NCI-H1694 (cell line): ENCODE data around the gene GNG11.
"Not testable (repeated sequence)": the region's sequence is repeated elsewhere in the genome, so short reads cannot be mapped to it uniquely, and the experiment has no call there.

Experiments used
- DNase-seq: peaks from one replicate; lab custom pipeline; 2025; lab: John Stamatoyannopoulos, UW

Gene GNG11

DNA sequence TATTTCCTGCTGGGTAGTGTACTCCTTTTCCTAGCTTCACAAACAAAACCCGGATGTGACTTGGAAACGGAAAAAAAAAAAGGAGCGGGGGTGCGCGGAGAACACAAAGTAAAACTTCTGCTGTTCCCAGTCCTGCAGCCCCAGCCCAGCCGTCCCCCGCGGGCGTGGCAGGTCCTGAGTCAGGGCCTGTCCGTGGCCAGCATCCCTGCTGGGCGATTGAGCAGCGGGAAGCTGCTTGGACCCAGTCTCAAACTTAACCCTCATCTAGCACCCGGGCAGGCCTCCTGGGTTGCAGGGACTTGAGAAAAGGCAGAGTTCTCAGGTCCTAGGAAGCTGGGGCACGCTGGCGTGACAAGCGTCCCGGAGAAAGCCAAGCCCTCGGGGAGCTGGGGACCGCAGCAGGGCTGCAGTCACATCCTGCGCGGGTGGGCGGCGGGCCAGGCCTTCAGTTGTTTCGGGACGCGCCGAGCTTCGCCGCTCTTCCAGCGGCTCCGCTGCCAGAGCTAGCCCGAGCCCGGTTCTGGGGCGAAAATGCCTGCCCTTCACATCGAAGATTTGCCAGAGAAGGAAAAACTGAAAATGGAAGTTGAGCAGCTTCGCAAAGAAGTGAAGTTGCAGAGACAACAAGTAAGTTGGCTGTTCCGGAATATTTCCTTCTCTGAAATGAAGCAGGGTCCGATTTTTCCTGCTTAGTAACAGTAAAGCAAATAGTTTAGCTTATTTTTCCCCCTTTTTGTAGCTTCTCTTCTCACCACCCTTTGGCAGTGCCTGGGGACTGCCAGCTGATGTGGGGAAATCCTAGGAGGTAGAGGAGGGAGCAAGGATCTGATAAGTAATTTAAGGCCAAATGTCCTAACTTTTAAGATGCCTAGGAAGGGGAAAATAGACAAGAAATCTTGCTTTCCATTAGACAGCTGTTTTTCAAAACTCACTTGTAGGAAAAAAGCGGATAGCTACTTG lies at the start of gene GNG11:
TSS of gene GNG11 (plus strand) at position 129 of the 960 bp plus-strand sequence. CDS start at position 532, 403 bp downstream.
- no peak for DNase-seq

GRCh38 chr7:93873998-93874574 lies 47.4 kb upstream of the GNG11 start:
- DNase-seq, result no peak

DNA sequence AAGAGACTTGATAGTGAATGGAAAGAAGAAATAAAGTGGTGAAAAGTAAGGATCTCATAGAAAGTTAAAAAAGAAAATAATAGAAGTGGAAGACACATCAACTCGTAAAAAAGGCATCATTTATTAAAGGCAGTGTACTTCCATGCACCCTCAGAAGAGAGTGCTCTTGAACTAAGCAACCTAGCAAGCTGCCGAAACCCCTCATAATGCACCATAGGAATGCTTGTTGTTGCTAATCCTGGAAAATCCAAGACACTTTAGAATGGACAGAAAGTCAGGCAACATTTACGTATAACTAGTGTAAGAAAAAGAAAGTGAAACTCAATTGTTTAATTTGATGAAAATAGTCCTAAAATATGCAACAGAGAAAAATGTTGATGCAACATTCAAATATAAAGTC lies 43.8 kb upstream of the GNG11 start:
- DNase-seq, result no peak

GRCh38 chr7:93879356-93879755 lies 42.2 kb upstream of the GNG11 start:
- DNase-seq, result no peak

GRCh38 chr7:93882468-93882867 lies 39.1 kb upstream of the GNG11 start:
- DNase-seq, result no peak

DNA sequence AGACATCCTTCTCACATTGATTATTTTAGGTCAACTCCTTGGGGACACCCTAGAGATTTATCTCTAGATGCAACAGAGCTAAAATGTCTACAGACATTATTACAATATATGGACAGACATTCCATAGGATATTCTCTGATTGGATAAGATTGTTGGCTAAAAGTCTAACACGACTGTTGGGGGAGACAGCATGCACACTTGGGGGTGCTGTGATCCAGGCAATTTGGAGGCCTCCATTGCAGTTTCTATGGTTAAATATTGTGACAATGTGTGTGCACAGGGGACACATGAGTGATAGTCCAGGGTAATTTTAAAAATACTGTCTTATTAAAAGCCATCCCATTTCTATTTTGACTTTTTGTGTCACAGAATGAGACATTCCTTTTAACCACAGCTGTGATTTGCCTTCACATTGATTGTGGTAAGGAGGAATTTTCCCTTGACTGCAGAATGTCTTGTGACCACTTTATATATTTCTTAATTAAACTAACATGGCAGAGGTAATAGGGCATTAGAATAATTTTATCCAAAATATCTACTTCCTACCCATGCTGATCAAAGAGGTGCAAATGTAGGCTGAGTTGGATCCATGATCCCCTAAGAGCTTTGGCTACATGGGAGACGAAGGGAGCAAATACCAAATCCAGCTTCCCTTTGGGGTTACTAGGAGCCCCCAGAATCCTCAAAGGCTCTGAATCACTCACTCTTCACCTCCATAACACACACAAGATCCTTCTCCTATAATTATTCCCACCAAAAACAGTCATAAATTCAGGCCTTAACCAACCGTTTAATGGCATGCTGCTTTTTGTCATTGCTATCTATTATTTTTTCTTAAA lies 38.2 kb upstream of the GNG11 start:
- no peak for DNase-seq

DNA sequence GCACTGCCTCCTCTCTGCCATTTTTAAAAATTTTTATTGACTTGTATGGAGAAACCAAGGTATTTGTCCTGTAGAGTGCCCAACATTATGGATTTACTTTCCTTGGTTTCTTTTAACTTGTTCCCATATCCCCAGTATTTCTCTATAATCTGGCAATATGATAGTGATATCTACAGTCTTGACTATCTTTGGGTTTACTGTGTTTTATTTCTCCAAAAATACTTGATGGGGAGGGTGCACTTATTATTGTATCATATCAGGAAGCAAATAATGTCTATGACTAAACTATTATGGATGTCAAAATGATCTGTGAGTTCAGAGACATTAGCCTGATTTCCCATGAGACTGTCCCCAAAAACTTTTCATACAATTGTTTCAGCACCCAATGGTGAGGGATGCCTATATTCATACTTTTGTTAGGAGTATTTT lies 37.6 kb upstream of the GNG11 start:
- no peak for DNase-seq

DNA sequence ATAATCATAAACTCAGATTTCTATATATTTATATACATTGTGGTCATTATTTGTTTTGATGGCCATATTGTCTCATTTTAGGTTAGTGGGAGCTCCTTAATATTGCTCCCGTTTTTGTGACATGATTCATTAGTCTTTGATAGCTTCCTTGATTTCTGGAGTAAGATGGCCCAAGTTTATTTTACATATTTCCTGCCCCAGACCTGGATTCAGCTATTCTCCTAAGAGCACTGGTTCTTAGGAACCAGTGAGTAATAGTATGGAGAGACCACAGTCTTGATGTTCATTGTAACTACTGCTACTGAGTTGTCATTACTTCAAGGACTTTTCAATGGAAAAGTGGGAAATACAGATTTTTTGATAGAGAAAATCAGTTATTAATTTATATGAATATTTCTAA lies 37.0 kb upstream of the GNG11 start:
- DNase-seq, result no peak

- no peak for DNase-seq
Observed at GRCh38 chr7:93889261-93889660, 32.3 kb upstream of the GNG11 start.

- DNase-seq, result no peak
Observed at GRCh38 chr7:93890041-93890463, 31.5 kb upstream of the GNG11 start.

GRCh38 chr7:93890464-93891068 lies 31.0 kb upstream of the GNG11 start, which contains the start of gene TFPI2:
TFPI2 (minus strand) TSS chr7:93890753; CDS start chr7:93890678, 75 bp downstream.
- no peak for DNase-seq

DNA sequence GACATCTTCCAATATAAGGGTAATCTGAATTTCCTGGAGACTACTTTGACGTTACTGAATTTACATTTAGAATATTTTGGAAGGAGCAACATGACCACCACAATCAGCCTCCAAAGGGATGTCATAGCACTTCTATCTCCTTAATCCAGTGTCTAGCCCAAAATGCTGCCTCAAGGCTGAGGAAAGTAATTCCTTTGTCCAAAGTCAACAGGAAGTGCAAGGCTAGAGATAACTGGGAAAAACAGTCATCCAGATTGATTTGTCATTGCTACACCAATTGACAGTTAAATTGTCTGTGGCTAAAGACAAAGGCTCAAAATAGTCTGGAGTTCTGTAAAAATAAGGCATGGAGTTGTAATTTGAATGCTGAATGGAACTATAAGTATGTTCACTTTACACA lies 27.1 kb upstream of the GNG11 start:
- no peak for DNase-seq

DNA sequence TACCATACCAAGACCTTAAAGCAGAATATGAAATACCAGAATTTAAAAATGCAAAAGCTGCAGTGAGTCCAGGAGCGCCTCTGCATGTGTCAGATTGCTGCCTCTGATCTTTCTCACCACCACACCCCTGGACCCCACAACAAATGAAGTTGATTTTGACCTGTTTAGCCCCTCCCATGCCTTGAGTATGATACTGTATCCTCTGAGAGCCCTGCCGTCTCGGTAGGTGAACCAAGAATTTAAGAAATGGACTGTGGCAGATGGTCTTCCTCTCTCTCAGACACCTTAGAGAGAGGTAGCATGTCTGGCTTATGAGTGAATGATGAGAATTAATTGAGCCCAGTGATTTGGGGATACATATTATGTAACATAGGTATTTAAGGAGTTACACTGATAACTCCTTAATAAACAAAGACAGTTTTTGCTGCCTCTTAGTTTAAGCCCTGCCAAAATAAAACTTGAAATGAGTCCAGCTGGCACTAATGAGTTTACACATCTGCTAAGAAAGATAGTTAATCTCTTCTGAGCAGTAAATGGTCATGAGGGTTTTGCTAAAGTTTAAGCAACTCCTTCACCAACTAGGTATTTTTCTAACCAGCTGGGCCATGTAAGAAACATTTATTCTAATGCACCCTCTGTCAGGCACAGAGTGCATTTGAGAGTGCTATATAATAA lies 26.4 kb upstream of the GNG11 start:
- DNase-seq, result no peak

DNA sequence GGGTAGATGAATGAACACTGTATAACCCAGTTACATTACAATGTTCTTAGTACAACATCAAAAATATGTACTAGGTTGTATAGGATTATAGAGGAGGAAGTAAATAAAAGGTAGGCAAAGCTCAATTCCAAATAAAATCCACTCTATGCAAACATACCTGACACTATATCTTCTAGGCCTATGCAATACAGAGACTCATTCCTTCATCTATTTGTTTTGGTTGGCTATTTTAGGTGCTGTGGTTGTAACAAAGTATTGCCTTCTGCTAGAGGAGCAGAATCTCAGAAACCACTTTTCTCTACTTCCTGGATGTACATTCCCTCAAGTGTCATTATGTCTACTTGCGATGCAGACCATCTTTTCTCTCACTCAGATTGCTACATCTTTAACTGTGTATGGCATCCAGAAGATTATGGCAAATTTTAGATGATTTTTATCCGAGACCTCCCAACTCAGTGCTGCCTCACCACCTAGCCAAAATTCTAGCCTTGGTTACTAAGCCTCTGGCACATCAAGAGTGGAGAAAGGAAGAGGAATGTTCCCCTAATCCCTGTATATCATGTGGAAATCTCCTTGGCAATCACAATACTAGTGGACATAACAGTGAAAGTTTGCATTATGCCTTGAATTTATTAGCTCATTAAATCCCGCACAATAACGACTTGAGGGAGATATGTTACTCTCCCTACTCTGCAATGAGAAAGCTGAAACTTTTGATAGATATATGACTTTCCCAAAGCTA lies 25.5 kb upstream of the GNG11 start:
- no peak for DNase-seq

DNA sequence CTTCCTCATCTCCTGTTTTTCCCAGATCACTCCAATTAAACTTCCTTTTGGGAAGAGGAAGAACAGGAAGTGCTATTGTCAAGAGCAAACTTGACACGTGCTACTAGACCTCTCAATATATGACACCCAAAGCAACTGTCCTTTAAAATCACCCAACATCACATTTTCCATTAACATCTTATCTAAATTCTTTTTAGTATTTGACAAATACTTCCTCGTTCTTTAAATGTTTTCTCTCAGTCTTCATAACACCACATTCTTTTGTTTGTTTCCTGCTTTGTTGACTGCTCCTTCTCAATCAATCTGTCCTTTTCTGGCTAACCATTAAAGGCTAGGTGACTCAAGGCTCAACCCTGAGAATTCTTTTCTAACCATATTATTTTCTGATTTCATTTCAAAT lies 23.9 kb upstream of the GNG11 start:
- DNase-seq, result no peak

- no peak for DNase-seq
Observed at GRCh38 chr7:93902777-93903423, 18.6 kb upstream of the GNG11 start.

DNA sequence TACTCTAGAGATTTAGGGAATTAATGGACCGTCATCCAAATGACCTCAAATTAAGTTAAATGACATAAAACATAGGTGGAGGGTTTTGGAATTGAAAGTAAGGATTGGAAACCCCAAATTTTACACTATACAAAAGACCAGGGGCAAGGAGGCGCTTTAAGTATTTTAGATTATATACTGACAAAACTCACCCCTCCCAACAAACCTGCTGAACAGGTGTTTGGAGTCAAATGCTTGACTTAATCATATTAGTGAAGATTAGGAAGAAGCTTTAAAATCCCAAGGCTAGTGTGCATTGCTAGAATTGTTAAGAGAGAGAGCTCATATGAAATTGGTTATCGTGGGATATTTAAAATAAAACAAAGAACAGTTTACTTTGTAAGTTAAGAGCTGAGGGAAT lies 15.3 kb upstream of the GNG11 start, which contains the start of gene GNGT1:
TSS of gene GNGT1 (plus strand) at position 301 of the 400 bp plus-strand sequence. CDS start 180 bp downstream, outside the sequence.
- DNase-seq, result no peak

DNA sequence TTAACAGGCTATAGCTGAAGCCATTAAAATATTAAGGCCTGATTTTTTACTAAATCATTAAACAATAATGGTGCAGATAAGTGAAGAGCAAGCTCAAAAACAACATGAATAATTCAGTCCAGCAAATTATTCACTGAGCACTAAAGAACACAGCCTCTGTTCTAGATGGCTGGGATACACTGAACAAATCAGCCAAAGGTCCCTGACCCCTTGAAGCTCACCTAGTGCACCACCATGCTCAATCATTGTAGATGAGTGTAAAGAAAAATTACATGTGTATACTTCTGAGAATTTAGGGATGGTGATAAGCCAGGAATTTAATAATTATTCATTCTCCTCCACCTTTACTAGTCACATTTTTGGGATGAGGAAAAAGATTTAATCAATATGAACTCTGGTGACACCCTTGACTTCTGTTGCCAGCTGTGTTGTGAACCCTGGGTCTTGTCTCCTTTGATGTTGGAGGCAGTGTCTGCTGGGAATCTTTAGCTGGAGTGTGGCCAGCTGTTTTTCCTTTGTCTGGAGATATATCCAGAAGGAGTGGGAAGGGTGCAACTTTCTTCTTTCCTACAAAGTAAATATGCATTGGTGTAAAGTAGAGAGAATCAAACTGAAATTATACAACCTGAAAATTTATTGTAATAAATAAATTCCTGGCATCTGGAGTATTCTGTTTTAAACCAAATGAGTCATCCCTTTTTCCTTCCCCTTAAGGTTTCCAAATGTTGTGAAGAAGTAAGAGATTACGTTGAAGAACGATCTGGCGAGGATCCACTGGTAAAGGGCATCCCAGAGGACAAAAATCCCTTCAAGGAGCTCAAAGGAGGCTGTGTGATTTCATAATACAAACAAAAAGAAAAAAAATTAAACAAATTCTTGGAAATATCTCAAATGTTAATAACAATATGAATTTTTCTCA lies 11.2 kb upstream of the GNG11 start:
- no peak for DNase-seq

DNA sequence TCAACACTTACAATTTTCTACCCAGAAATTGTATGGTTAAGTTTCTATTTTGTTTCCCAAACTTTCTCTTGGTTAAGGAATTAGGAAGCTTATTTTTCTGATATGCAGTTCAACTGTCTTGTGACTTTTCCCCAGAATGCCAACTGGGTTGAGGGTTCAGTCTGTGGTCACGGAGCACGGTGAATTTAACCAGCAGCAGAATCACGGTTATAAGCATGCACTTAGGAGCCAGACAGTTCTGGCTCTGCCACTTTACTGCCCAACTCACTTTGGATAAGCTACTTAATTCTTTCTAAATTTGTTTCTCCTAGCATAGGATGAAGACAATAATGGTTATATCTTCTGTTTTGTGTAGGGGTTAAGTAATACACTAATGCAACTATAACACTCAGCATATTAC lies 10.3 kb upstream of the GNG11 start:
- not testable (repeated sequence) for DNase-seq
